ENCODE results near the gene GAL3ST2. TPM values are rescaled to one million over a fixed set of nuclear protein-coding genes. Genes with fewer than 3 reads are reported as not detected.

GAL3ST2 gene
- total and polyA plus RNA-seq, 4 donors: 0.03 to 0.33 (median 0.23) TPM; not detected in 1

DNA sequence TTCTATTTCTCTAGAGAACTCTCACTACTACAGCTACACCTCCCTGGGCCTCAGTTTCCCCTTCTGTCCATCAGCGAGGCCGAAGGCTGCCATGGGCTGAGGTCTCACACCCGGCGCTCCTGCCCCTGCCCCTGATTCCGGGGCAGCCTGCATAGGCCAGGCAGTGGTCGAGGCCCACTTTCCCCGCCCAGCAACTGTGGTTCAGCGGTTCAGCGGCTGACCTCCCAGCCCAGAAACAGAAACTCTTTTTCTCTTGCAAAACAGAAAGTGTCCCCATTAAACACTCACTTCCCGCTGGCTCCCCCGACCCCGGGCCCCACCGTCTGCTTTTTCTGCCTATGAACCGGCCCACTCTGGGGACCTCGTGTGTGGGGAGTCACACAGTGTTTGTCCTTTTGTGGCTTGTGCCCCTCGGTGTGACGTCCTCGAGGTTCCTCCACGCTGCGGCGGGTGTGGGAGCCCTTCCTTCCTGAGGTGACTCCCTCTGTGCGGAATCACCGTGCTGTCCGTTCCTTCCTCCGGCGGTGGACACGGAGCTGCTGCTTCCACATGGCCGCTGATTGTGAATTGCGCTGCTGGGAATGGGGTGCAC, 66.1 kb downstream of the GAL3ST2 start:
- 63% methylated on average over 29 of the region's 29 CpGs for WGBS
- Histone ChIP-seq H3K4me1 (ENCODE audit: control insufficient read depth in 4 of 4, insufficient read depth in 4 of 4, low read length in 3 of 4) (peaks cover 0 to 12% (median 4%) of the 10 kb centered on the region in 4 donors), H3K27ac (ENCODE audit: low read depth in 1 of 2, low read length in 2 of 2) (peak overlapping the region; percentile 68 to 69), H3K9ac (ENCODE audit: low read depth in 1 of 2, low read length in 2 of 2) (no peak overlapping the region), H3K27me3 (ENCODE audit: control insufficient read depth in 4 of 4, insufficient read depth in 4 of 4, low read length in 3 of 4) (no peaks in the 10 kb centered on the region), H3K4me3 (ENCODE audit: low read depth in 1 of 3, low read length in 3 of 3) (no peak overlapping the region), H3K36me3 (ENCODE audit: control insufficient read depth in 4 of 4, insufficient read depth in 3 of 4, low read depth in 1 of 4, low read length in 3 of 4) (no peaks in the 10 kb centered on the region), H3K9me3 (ENCODE audit: control insufficient read depth in 4 of 4, low read length in 3 of 4) (no peaks in the 10 kb centered on the region)
- DNase-seq (ENCODE audit: low spot score): no peak
- TF ChIP-seq, protein P1, sequence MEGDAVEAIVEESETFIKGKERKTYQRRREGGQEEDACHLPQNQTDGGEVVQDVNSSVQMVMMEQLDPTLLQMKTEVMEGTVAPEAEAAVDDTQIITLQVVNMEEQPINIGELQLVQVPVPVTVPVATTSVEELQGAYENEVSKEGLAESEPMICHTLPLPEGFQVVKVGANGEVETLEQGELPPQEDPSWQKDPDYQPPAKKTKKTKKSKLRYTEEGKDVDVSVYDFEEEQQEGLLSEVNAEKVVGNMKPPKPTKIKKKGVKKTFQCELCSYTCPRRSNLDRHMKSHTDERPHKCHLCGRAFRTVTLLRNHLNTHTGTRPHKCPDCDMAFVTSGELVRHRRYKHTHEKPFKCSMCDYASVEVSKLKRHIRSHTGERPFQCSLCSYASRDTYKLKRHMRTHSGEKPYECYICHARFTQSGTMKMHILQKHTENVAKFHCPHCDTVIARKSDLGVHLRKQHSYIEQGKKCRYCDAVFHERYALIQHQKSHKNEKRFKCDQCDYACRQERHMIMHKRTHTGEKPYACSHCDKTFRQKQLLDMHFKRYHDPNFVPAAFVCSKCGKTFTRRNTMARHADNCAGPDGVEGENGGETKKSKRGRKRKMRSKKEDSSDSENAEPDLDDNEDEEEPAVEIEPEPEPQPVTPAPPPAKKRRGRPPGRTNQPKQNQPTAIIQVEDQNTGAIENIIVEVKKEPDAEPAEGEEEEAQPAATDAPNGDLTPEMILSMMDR (IDR thresholded peaks at IDR 0.05; ENCODE audit: low read depth, low read length, missing input control): no peak
- peak; percentile 30 for TF ChIP-seq NR2F2 (IDR thresholded peaks at IDR 0.05)
- TF ChIP-seq RXRA (IDR thresholded peaks at IDR 0.05): peak; percentile 9 to 35
- peak; percentile 17 for TF ChIP-seq SP1 (IDR thresholded peaks at IDR 0.05)

DNA sequence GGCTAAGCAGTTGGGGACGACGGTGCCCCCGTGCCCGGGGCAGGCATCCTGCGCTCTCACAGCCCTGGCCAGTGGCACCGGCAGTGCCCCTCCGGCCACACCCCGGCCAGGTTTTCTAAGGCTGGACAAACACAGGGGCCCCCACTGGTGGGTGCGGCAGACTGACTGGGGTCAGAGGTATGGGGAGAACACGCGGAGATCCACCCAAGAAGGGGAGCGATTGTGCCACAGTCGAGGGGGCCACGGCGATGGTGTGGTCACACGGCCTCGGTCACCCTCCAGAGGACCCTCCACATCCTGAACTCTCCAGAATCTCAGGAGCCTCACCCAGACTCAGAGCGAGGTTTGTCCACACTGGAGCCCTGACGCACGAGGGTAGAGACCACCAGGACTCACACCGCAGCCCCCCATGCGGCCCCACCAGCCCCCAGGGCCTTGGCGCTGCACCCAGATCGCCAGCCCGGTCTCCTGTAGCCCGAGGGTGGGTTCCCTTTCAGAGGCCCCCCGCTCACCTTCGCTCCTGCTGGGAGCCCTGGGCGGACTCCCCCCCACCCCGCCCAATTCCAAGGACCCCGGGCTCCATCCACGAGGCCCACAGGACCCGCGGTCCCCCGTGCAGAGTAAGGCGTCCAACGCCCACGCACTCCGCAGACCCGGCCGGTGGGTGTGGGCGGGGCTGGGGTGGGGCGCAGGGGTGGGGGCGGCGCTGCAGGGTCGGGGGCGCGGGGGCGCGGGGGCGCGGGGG, 66.9 kb downstream of the GAL3ST2 start:
- Histone ChIP-seq H3K27me3 (ENCODE audit: control insufficient read depth in 4 of 4, insufficient read depth in 4 of 4, low read length in 3 of 4) (no peaks in the 10 kb centered on the region), H3K9ac (ENCODE audit: low read depth in 1 of 2, low read length in 2 of 2) (no peak overlapping the region), H3K4me1 (ENCODE audit: control insufficient read depth in 4 of 4, insufficient read depth in 4 of 4, low read length in 3 of 4) (peaks cover 0 to 12% (median 4%) of the 10 kb centered on the region in 4 donors), H3K4me3 (ENCODE audit: low read depth in 1 of 3, low read length in 3 of 3) (peak overlapping the region in 1 of 3 donors; percentile 41), H3K36me3 (ENCODE audit: control insufficient read depth in 4 of 4, insufficient read depth in 3 of 4, low read depth in 1 of 4, low read length in 3 of 4) (no peaks in the 10 kb centered on the region), H3K27ac (ENCODE audit: low read depth in 1 of 2, low read length in 2 of 2) (peak overlapping the region; percentile 68 to 69), H3K9me3 (ENCODE audit: control insufficient read depth in 4 of 4, low read length in 3 of 4) (no peaks in the 10 kb centered on the region)
- TF ChIP-seq JUND (IDR thresholded peaks at IDR 0.05): no peak
- TF ChIP-seq NR2F2 (IDR thresholded peaks at IDR 0.05): no peak
- DNase-seq (ENCODE audit: low spot score): no peak
- WGBS: 51% methylated on average over 52 of the region's 52 CpGs

DNA sequence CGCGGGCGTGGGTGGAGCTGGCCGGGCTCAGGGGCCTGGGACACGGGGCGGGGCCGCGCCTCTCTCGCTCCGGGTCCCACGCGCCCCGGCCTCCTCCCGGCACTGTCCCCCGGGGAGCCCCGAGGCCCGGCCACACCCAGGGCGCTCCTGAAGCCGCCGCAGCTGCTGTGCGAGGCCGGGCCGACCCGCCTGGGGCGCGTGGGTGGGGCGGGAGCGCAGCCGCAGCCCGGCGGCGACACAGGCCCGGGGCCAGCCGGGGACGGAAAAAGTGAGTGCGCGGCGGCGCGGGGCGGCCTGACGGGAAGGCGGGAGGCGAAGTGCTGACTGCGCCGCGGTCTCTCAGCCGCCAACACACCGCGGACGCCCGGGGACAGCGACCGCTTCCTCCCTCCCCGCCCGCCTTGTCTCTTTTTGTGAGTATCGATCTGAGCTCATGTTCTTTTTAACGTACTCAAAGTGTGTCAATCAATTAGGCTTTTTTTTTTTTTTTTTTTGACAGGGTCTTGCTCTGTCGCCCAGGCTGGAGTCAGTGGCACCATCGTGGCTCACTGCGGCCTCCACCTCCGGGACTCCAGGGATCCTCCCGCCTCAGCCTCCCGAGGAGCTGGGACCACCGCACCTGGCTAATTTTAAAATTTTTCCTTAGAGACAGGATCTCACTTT, 67.6 kb downstream of the GAL3ST2 start:
- H3K4me3 ChIP-seq (ENCODE audit: low read depth in 1 of 3, low read length in 3 of 3): peak overlapping the region; percentile 11 to 41 (median 17)
- peak; percentile 57 for DNase-seq (ENCODE audit: low spot score)
- no peaks in the 10 kb centered on the region for H3K36me3 ChIP-seq (ENCODE audit: control insufficient read depth in 4 of 4, insufficient read depth in 3 of 4, low read depth in 1 of 4, low read length in 3 of 4)
- H3K4me1 ChIP-seq (ENCODE audit: control insufficient read depth in 4 of 4, insufficient read depth in 4 of 4, low read length in 3 of 4): peaks cover 0 to 12% (median 4%) of the 10 kb centered on the region in 4 donors
- H3K27me3 ChIP-seq (ENCODE audit: control insufficient read depth in 4 of 4, insufficient read depth in 4 of 4, low read length in 3 of 4): no peaks in the 10 kb centered on the region
- peak overlapping the region in 1 of 2 donors; percentile 28 for H3K9ac ChIP-seq (ENCODE audit: low read depth in 1 of 2, low read length in 2 of 2)
- TF ChIP-seq EGR1 (IDR thresholded peaks at IDR 0.05; ENCODE audit: low read depth in 2 of 2) (peak in 1 of 2 donors; percentile 34), JUND (IDR thresholded peaks at IDR 0.05) (peak in 1 of 2 donors; percentile 86), RAD21 (IDR thresholded peaks at IDR 0.05) (peak in 1 of 2 donors; percentile 3)
- TF ChIP-seq, protein P2, sequence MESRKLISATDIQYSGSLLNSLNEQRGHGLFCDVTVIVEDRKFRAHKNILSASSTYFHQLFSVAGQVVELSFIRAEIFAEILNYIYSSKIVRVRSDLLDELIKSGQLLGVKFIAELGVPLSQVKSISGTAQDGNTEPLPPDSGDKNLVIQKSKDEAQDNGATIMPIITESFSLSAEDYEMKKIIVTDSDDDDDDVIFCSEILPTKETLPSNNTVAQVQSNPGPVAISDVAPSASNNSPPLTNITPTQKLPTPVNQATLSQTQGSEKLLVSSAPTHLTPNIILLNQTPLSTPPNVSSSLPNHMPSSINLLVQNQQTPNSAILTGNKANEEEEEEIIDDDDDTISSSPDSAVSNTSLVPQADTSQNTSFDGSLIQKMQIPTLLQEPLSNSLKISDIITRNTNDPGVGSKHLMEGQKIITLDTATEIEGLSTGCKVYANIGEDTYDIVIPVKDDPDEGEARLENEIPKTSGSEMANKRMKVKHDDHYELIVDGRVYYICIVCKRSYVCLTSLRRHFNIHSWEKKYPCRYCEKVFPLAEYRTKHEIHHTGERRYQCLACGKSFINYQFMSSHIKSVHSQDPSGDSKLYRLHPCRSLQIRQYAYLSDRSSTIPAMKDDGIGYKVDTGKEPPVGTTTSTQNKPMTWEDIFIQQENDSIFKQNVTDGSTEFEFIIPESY (IDR thresholded peaks at IDR 0.05): no peak
- no peaks in the 10 kb centered on the region for H3K9me3 ChIP-seq (ENCODE audit: control insufficient read depth in 4 of 4, low read length in 3 of 4)
- WGBS: 6% methylated on average over 65 of the region's 65 CpGs
- H3K27ac ChIP-seq (ENCODE audit: low read depth in 1 of 2, low read length in 2 of 2): peak overlapping the region in 1 of 2 donors; percentile 46
